ENCODE measurements around the gene LBHD1.

Gene LBHD1

GRCh38 chr11:62649486-62649885 lies 22.6 kb downstream of the LBHD1 start:
- Mint-ChIP-seq H3K27ac (no peak overlapping the region), H3K4me3 (peak overlapping the region in 1 of 3 experiments; percentile 58), H3K9me3 (no peaks in the 10 kb centered on the region), H3K27me3 (ENCODE audit: low read depth) (no peaks in the 10 kb centered on the region), H3K36me3 (ENCODE audit: low read depth) (peaks cover 7% of the 10 kb centered on the region), H3K4me1 (peaks cover 27% of the 10 kb centered on the region)
- TF ChIP-seq, protein P1, sequence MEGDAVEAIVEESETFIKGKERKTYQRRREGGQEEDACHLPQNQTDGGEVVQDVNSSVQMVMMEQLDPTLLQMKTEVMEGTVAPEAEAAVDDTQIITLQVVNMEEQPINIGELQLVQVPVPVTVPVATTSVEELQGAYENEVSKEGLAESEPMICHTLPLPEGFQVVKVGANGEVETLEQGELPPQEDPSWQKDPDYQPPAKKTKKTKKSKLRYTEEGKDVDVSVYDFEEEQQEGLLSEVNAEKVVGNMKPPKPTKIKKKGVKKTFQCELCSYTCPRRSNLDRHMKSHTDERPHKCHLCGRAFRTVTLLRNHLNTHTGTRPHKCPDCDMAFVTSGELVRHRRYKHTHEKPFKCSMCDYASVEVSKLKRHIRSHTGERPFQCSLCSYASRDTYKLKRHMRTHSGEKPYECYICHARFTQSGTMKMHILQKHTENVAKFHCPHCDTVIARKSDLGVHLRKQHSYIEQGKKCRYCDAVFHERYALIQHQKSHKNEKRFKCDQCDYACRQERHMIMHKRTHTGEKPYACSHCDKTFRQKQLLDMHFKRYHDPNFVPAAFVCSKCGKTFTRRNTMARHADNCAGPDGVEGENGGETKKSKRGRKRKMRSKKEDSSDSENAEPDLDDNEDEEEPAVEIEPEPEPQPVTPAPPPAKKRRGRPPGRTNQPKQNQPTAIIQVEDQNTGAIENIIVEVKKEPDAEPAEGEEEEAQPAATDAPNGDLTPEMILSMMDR (IDR thresholded peaks at IDR 0.05; ENCODE audit: unreplicated experiment in 3 of 3): no peak

DNA sequence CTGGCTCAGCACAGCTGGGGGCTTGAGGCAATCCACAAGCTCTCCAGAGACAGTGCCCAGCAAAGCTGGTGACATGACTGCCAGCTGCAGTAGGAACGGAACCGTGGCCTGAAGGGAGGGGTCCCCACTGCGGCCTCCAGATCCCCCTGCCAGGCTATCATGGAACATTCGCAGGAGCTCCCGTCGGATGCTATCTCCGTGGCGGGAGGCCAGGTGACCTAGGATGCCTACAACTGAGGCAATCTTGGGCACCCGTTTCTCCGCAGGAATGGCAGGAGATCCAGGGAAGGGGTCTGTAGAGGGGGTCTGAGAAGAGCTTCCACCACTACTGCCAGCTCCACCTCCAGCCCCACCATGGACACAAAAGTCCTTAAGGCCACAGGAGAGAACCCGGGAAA lies 23.1 kb downstream of the LBHD1 start:
- H3K4me3 Mint-ChIP-seq: peak overlapping the region in 2 of 3 experiments; percentile 9 to 24
- peaks cover 11% of the 10 kb centered on the region for H3K36me3 Mint-ChIP-seq (ENCODE audit: low read depth)
- no peaks in the 10 kb centered on the region for H3K27me3 Mint-ChIP-seq (ENCODE audit: low read depth)
- no peak overlapping the region for H3K27ac Mint-ChIP-seq
- H3K9me3 Mint-ChIP-seq: no peaks in the 10 kb centered on the region
- H3K4me1 Mint-ChIP-seq: peaks cover 27% of the 10 kb centered on the region
- TF ChIP-seq, protein P1 (IDR thresholded peaks at IDR 0.05; ENCODE audit: unreplicated experiment in 3 of 3): no peak

- H3K27ac Mint-ChIP-seq: no peak overlapping the region
- peaks cover 12% of the 10 kb centered on the region for H3K36me3 Mint-ChIP-seq (ENCODE audit: low read depth)
- no peak overlapping the region for H3K4me3 Mint-ChIP-seq
- H3K4me1 Mint-ChIP-seq: peaks cover 25% of the 10 kb centered on the region
- TF ChIP-seq, protein P1 (IDR thresholded peaks at IDR 0.05; ENCODE audit: unreplicated experiment in 3 of 3): no peak
- H3K27me3 Mint-ChIP-seq (ENCODE audit: low read depth): no peaks in the 10 kb centered on the region
- no peaks in the 10 kb centered on the region for H3K9me3 Mint-ChIP-seq
Observed at GRCh38 chr11:62648185-62648966, 23.7 kb downstream of the LBHD1 start.

DNA sequence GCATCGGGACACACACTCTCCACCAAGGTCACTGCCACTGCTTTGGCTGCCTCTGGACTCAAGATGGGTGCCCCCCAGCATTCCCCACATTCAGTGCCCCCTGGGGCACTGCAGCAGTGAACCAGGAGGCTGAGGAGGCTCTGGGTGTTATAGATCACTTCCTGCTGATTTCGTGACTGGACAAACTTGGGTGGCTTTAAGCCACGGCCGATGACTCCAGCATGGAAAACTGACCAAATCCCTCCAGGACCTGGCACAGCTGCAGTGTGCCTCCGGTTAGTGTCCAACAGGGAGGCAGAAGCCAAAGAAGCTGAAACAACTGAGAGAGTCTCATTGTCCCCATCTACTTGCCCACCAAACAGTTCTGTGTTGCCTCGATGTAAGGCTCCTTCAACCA lies 24.5 kb downstream of the LBHD1 start:
- H3K27ac Mint-ChIP-seq: no peak overlapping the region
- H3K36me3 Mint-ChIP-seq (ENCODE audit: low read depth): peaks cover 12% of the 10 kb centered on the region
- peaks cover 20% of the 10 kb centered on the region for H3K4me1 Mint-ChIP-seq
- H3K27me3 Mint-ChIP-seq (ENCODE audit: low read depth): no peaks in the 10 kb centered on the region
- no peaks in the 10 kb centered on the region for H3K9me3 Mint-ChIP-seq
- peak overlapping the region; percentile 29 to 34 (median 30) for H3K4me3 Mint-ChIP-seq
- TF ChIP-seq, protein P1 (IDR thresholded peaks at IDR 0.05; ENCODE audit: unreplicated experiment in 3 of 3): no peak

DNA sequence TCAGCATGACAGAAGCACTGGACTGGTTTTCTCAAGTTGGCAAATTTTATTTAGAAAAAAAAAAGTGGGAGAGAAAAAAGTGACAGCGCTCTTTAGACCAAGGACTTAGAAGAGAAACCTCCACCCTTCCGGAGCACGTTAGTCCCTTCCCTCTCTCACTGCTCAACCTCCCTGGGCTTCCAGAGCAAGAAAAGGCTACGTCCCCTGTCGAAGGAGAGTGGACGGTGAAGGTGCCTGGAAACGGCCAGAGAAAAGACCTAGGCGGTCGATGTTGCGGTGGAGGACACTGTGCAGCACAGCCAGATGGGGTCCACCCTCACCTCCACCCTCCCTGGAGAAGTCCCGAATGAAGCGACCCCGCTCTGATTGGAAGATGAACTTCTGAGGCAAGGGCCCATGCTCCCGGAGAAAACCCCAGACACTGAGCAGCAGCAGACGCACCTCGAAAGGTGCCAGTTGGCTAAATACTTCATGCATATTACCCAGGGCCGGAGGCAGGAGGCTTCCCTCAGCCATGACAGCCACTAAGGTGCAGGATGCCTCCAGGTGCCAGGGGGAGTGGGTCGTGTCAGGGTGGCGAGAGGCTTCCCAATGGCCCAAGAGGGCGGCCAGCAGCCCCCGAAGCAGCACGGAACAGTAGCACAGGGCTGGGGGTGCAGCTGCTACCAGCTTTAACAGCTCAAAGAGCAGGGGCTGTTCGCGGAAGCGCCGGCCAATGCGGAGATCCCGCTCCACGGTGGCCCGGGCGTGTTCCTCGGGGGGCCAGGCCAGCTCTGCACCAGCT lies 25.1 kb downstream of the LBHD1 start:
- H3K27ac Mint-ChIP-seq: peak overlapping the region; percentile 85 to 99 (median 94)
- H3K9me3 Mint-ChIP-seq: no peaks in the 10 kb centered on the region
- H3K4me3 Mint-ChIP-seq: peak overlapping the region; percentile 98 to 100 (median 99)
- TF ChIP-seq, protein P1 (IDR thresholded peaks at IDR 0.05; ENCODE audit: unreplicated experiment in 3 of 3): no peak
- H3K4me1 Mint-ChIP-seq: peaks cover 15% of the 10 kb centered on the region
- H3K36me3 Mint-ChIP-seq (ENCODE audit: low read depth): peaks cover 12% of the 10 kb centered on the region
- H3K27me3 Mint-ChIP-seq (ENCODE audit: low read depth): no peaks in the 10 kb centered on the region

Data from nephron (organoid).